D341Med (cell line): ENCODE results near the gene DOCK7.
"Not testable (repeated sequence)": the region's sequence is repeated elsewhere in the genome, so short reads cannot be mapped to it uniquely, and the experiment has no call there.

Experiments used
- DNase-seq: peaks from one replicate; pipeline ENCODE4 v3.0.0; 2012; ENCODE audit warnings: low spot score

Gene DOCK7

GRCh38 chr1:62694479-62694878, 6.3 kb upstream of the DOCK7 start:
- not testable (repeated sequence) for DNase-seq

- no peak for DNase-seq
Observed at GRCh38 chr1:62693123-62693522, 4.9 kb upstream of the DOCK7 start.

- no peak for DNase-seq
Observed at GRCh38 chr1:62691062-62691844, 3.1 kb upstream of the DOCK7 start.

- no peak for DNase-seq
Observed at GRCh38 chr1:62689524-62689923, 1.3 kb upstream of the DOCK7 start.

- no peak for DNase-seq
Observed at GRCh38 chr1:62688687-62689085, 500 bp upstream of the DOCK7 start.

- DNase-seq = no peak
Observed at GRCh38 chr1:62687421-62687902, 724 bp downstream of the DOCK7 start.

GRCh38 chr1:62686822-62687221, 1.4 kb downstream of the DOCK7 start:
- DNase-seq = no peak

GRCh38 chr1:62685431-62685859, 2.7 kb downstream of the DOCK7 start:
- DNase-seq = no peak

GRCh38 chr1:62682531-62682930, 5.7 kb downstream of the DOCK7 start:
- DNase-seq = no peak

GRCh38 chr1:62680992-62681391, 7.2 kb downstream of the DOCK7 start:
- DNase-seq = not testable (repeated sequence)

GRCh38 chr1:62677822-62678221, 10.4 kb downstream of the DOCK7 start:
- DNase-seq = not testable (repeated sequence)

GRCh38 chr1:62676611-62677356, 11.4 kb downstream of the DOCK7 start:
- no peak for DNase-seq

GRCh38 chr1:62673629-62674028, 14.6 kb downstream of the DOCK7 start:
- no peak for DNase-seq

- DNase-seq = no peak
Observed at GRCh38 chr1:62672029-62672428, 16.2 kb downstream of the DOCK7 start.

GRCh38 chr1:62654744-62655143, 33.4 kb downstream of the DOCK7 start:
- no peak for DNase-seq

- DNase-seq = no peak
Observed at GRCh38 chr1:62652387-62652786, 35.8 kb downstream of the DOCK7 start.

GRCh38 chr1:62643283-62643682, 44.9 kb downstream of the DOCK7 start:
- no peak for DNase-seq

- no peak for DNase-seq
Observed at GRCh38 chr1:62637392-62638105, 50.6 kb downstream of the DOCK7 start.

- no peak for DNase-seq
Observed at GRCh38 chr1:62628506-62628905, 59.7 kb downstream of the DOCK7 start.

- DNase-seq = no peak
Observed at GRCh38 chr1:62625415-62625814, 62.8 kb downstream of the DOCK7 start.

- no peak for DNase-seq
Observed at GRCh38 chr1:62621907-62622306, 66.3 kb downstream of the DOCK7 start.

GRCh38 chr1:62613890-62614289, 74.3 kb downstream of the DOCK7 start:
- DNase-seq = no peak

- no peak for DNase-seq
Observed at GRCh38 chr1:62613325-62613727, 74.9 kb downstream of the DOCK7 start.
